Lung microvascular endothelial cell (primary cell): ENCODE results near the gene NME8. TPM values are rescaled to one million over a fixed set of nuclear protein-coding genes. Genes with fewer than 3 reads are reported as not detected.

ENCODE experiments used
- DNase-seq, 2 donors: peaks; one replicate each; pipeline versions ENCODE4 v3.0.0 to v3.0.0-alpha.2; 2010; ENCODE audit warnings: low read depth in 2 of 2
- total RNA-seq: library from RNA; depleted of rRNA; stranded (reverse); fragments of >200 nt; gene quantifications from 2 replicates; pipeline ENCODE4 v1.2.1, GENCODE V29; 2014

The NME8 gene
- total RNA-seq, 1 donor from 2014 or later = not detected

DNA sequence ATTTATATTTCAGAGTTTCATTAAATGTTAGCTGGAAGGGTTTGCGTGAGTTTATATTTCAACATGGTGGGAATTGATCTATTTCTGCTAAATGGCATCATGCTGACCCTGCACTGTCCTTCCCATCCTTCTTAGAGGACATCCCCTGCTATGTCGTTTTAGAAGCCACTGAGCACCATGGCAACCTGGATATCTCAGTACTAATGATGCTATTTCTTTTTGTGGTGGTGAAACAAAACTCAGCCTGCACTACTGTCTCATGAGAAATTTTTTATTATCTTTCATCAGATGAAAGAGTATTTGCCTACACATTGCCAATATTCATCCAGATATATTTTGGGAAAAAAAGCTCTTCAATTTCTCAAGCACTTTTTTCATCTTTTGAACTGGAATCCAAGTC is 84.1 kb downstream of the NME8 start:
- DNase-seq = no peak

GRCh38 chr7:37933018-37933566 is 84.7 kb downstream of the NME8 start:
- DNase-seq = no peak

DNA sequence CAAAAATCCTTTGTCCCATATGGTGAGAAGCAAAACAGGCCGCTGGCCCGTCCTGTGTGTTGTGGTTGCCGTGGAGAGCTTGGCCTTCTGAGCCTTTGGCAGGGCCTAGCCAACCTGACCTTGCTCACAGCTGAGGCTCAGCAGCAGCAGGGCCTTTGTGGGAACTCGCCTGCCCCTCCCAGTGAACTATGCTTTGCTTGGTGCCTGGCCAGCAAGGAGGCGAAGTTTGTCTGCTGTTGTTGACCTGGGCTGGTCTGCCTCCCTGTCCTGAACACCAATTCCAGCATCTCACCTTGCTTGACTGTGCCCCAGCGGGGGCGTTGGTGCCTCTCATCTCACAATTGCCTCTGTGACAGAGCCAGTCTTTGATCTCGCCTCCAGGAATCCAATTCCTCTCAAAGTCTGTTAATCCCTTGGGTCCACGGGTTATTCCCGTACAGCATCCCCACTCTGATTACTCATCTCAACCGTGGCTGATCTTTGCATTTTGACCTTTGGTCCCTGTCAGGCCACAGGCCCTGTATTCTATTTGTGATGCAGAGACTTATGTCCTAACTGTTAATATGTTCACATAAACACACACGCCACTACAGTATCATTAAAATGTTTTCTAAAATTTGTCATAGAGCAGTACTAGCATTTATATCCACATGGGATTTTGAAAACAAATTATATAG is 94.7 kb downstream of the NME8 start:
- peak in 1 of 2 donors; percentile 31 for DNase-seq

DNA sequence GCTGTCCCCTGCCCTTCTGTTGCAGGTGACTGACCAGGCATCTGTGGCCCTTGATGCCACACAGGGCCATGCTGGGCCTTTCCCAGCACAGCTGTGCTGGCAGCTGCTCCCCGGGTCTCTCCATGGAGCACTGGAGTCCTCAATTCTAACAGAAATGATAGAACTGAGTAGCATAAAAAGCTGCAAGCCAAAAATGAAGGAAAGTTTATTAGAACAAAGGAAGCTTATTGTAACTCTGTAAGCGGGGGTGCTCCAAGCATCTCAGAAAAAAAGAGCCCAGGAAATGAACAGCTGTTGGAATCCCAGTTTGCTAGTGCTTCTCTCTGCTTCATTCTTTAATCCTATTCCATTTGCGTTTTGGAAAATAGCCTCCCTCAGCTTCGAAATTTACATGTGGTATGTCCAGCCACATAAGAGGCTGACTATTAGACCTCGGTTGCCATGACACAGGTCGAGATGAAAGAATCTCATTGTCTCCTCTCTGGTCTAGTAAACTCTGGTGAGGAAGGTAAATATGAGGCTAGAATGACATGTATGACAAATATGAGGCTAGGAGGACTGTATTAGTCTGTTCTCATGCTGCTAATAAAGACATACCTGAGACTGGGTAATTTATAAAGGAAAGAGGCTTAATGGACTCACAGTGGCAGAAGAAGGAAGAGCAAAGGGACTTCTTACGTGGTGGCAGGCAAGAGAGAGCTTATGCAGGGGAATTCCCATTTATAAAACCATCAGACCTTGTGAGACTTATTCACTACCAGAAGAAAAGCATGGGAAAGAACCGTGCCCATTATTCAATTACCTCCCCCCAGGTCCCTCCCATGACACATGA is 95.7 kb downstream of the NME8 start:
- no peak for DNase-seq

GRCh38 chr7:37944737-37945054 is 96.3 kb downstream of the NME8 start:
- DNase-seq = no peak

- DNase-seq = no peak
These were observed 96.9 kb downstream of the NME8 start for GRCh38 chr7:37945336-37945735.

GRCh38 chr7:37947138-37947940 is 98.9 kb downstream of the NME8 start:
- DNase-seq = no peak

DNA sequence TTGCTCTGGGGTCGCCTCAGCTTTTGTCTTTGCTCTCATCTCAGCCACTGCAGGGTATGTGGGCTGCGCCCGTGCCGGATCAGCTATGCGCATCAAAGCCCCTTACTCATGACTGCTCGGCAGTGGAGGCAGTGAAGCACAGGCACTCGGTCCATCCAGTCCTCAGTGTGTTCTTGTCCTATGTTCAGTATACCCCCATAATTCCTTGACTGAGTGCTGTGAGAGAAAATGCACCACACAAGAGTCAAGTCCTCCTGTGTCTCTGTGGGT is 99.5 kb downstream of the NME8 start:
- DNase-seq = no peak

Other genes starting within 250 kb of the NME8 start
- under 0.01 TPM in 1 of 2 replicates, not detected in the other for gene GPR141, start 164.8 kb upstream of the NME8 start, total RNA-seq
- gene SFRP4, start 68.2 kb downstream of the NME8 start, total RNA-seq = under 0.01 TPM in 1 of 2 replicates, not detected in the other
- gene EPDR1, start 72.0 kb downstream of the NME8 start, total RNA-seq = 2.0 and 2.4 TPM in 2 replicates